Measurements from ENCODE around the gene LIAS.
"Not testable (repeated sequence)": the region's sequence is repeated elsewhere in the genome, so short reads cannot be mapped to it uniquely, and the experiment has no call there.

LIAS gene

GRCh38 chr4:39502019-39502663 lies 43.3 kb downstream of the LIAS start:
- DNase-seq: peak; percentile 85

DNA sequence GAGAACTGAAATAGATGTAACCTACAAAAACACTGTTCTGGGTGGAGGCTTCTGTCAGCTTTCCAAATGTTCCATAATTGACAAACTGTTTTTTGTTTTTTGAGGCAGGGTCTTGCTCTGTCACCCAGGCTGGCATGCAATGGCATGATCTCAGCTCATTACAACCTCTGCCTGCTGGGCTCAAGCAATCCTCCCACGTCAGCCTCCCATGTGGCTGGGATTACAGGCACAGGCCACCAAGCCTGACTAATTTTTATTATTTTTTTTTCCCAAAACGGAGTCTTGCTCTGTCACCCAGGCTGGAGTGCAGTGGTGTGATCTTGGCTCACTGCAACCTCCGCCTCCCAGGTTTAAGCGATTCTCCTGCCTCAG lies 43.8 kb downstream of the LIAS start:
- DNase-seq: not testable (repeated sequence)

GRCh38 chr4:39504538-39504937 lies 45.7 kb downstream of the LIAS start:
- DNase-seq: no peak

DNA sequence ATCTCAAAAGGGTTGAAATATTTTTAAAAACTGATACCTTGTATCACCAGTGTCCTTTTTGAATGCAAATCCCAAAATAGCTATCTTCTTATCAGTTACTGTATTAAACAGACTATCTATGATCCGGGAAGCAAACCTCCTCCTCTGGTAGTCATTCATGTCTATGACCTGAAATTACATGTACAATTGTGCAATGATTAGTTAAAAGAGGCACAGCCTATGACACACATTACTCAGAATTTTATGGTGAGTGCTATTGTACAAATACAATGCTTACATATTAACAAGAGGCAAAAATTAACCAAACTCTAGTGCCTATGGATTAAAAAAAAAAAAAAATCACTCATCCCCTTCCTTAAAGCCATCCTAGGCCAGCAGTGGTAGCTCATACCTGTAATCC lies 46.7 kb downstream of the LIAS start:
- DNase-seq: no peak

GRCh38 chr4:39510348-39510929 lies 51.6 kb downstream of the LIAS start:
- no peak for DNase-seq

DNA sequence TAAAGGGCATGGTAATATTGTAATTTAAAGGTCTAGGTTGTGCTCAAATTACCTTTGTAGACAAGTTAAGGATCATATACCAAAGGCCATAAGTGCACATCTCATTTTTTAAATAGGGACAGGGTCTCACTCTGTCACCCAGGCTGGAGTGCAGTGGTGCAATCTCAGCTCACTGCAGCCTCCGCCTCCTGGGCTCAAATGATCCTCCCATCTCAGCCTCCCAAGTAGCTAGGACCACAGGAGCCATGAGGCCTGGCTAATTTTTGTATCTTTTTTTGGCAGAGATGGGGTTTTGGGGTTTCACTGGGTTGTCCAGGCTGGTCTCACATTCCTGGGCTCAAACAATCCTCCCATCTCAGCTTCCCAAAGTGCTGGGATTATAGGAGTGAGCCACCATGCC lies 55.4 kb downstream of the LIAS start:
- not testable (repeated sequence) for DNase-seq

GRCh38 chr4:39514888-39515401 lies 56.1 kb downstream of the LIAS start:
- peak; percentile 57 for DNase-seq

DNA sequence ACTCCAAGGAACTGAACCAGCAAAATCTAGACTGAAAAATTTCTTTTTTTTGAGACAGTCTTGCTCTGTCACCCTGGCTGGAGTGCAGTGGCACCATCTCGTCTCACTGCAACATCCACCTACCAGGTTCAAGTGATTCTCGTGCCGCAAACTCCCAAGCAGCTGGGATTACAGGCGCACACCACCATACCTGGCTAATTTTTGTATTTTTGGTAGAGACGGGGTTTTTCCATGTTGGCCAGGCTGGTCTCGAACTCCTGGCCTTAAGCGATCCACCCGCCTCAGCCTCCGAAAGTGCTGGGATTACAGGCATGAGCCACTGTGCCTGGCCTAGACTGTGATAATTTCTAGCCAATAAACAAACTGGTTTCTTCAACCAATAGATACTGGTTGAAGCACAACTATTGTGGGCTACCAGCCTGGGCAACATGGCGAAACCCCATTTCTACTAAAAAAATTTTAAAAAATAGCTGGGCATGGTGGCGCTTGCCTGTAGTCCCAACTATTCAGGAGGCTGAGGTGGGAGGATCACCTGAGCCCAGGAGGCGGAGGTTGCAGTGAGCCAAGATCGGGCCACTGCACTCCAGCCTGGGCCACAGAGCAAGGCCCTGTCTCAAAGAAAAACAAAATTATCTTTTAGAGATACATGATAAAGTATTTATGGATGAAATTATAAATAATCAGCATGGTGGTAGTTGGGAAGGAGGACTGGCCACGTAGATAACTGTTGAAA lies 57.0 kb downstream of the LIAS start:
- DNase-seq: not testable (repeated sequence)

DNA sequence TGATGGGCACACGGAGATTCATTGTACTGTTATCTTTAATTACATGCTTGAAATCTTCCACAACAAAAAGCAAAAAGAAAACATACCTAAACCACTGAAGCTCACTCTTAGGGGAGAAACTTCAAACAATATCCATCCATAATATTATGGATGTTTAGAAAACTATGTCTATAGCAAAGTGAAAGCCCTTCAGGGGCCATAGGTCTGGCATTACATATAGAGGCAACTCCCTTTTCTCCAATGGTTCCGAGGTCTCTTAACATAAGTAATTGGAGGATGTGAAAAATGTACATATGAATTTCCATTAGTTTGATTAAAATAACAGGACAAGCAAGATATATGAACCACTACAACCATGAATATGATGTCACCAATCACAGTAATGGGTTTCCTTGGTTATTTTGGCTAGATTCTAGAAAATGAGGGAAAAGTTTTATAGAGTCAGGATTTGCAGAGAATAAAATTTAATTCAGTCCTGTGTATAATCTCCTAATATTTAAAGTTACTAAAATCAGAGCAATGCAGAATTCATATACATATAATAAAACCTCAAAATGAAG lies 57.6 kb downstream of the LIAS start:
- DNase-seq: no peak

- DNase-seq: no peak
Observed at GRCh38 chr4:39518484-39518883, 59.6 kb downstream of the LIAS start.

DNA sequence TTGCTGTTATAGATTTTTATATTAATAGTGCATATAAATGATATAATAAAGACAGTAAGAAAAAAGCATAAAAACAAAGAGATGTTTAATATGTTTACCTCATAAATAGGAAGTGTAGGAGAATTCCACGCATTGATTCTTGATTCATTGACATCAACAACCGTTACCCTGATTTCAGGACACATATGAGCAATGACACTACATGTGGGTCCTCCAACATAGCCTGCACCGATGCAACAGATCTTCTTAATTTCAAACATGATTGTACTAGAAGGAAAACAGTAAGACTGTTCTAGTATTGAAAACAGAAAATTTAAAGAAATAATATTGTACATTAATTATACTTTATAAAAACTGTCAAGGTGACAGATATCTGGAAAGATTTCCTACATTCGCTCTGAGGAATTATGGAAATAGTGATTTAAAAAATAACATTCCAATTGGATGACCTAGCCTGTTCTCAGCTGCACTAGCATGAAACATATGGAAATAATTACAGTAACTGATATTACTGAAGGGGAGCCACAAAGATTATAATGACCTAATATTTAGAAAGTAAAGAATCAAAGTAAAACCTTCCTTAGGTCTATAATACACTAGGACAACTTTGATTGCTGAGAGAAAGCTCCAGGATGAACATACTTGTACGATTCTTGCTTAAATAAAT lies 62.5 kb downstream of the LIAS start:
- DNase-seq: no peak

DNA sequence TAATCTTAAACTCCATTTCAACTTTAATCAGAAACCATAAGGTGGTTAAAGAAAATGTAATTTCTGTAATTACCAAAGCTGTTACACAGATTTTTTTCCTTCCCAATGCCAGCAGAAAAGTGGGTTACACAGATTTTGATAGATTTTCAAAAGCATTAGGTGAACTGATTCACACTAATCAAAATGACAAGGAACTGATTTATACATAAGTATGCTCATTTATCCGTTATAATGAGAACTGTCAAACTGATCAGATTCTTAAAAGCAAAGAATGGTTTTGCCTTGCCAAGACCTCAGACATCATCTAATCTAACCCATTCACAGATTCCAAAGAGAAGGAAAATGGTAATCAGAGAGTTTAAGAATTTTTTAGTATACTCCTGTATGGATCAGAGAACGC lies 63.2 kb downstream of the LIAS start:
- no peak for DNase-seq

DNA sequence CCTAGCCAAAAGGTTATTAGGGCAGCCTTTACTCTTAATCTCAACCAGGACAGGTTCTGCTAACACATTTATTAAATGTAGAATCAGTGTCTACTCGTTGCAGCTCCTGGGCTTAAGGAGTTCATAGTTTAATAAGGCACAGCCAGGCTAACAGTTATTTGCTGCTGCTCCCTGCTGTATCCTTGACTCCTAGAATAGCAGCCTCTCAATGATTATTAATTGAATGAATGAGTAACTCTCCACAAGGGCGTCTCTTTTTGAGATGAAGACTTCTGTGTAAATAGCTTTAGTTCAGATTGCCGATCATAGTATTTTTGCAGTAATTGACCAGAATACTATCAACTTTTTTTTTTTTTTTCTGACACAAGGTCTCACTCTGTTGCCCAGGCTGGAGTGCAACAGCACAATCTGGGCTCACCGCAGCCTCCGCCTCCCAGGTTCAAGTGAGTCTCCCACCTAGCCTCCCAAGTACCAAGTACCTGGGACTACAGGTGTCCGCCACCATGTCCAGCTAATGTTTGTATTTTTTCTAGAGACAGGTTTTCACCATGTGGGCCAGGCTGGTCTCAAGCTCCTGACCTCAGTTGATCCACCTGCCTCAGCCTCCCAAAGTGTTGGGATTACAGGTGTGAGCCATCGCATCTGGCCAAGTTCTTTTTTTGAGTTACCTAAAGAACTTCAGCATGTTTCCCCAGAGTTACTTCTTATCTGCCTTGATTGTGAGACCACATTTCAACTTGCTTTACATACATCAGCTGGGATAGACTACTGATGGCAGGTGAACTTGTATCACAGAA lies 65.5 kb downstream of the LIAS start:
- DNase-seq: no peak

- peak; percentile 36 for DNase-seq
Observed at GRCh38 chr4:39525822-39526690, 67.2 kb downstream of the LIAS start.

DNA sequence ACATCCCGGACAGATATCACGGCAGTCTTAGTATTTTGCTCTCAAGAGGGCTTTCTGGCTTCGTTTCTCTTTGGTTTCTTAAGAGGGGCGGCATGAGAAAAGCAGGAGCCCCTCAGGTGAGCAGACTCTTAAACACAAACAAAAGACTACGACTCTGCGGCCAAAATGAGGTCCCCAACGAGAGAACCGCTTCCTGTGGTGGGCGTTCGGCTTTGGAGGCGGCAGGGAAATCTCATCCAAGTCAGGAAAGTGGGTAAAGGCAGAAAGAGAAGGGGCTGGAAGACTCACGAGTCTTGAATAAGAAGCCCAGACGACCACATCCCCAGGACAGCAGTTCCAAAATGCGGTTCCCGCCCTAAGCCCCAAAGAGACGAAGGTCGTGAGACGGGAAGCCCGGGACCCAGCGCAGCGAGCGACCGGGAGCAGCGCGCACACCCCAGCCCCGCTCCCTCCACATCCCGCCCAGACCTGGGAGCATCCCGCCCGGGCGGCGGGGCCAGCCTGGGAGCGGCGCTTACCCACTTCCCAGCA lies 68.0 kb downstream of the LIAS start:
- DNase-seq: no peak

- peak; percentile 97 for DNase-seq
Observed at GRCh38 chr4:39527296-39528060, 68.6 kb downstream of the LIAS start, which contains the start of gene UGDH. TSS of gene UGDH (minus strand) at chr4:39527439. CDS start at chr4:39521512, 5,927 bp downstream.

GRCh38 chr4:39528061-39528465 lies 69.2 kb downstream of the LIAS start:
- no peak for DNase-seq
